Measurements from ENCODE around the gene EDN2.

Gene EDN2

GRCh38 chr1:41511239-41511540, 26.7 kb upstream of the EDN2 start:
- no peak for ATAC-seq
- TF ChIP-seq PPARA (CRISPR knock-in tag; IDR thresholded peaks at IDR 0.05; ENCODE audit: borderline replicate concordance) (no peak), PATZ1 (CRISPR knock-in tag; IDR thresholded peaks at IDR 0.05; ENCODE audit: borderline replicate concordance) (no peak), TOX (CRISPR knock-in tag; IDR thresholded peaks at IDR 0.05; ENCODE audit: borderline replicate concordance) (no peak), ZNF70 (CRISPR knock-in tag; IDR thresholded peaks at IDR 0.05) (no peak), GLIS3 (CRISPR knock-in tag; IDR thresholded peaks at IDR 0.05) (no peak), ARNTL (CRISPR knock-in tag; IDR thresholded peaks at IDR 0.05; ENCODE audit: borderline replicate concordance, low read depth) (no peak), ZNF565 (CRISPR knock-in tag; conservative IDR thresholded peaks at IDR 0.05; ENCODE audit: low read depth) (no peak), ZNF8 (CRISPR knock-in tag; IDR thresholded peaks at IDR 0.05) (no peak), BACH2 (CRISPR knock-in tag; IDR thresholded peaks at IDR 0.05; ENCODE audit: borderline replicate concordance) (no peak), ZFP3 (CRISPR knock-in tag; IDR thresholded peaks at IDR 0.05) (no peak), RARB (CRISPR knock-in tag; IDR thresholded peaks at IDR 0.05) (no peak), ZFP30 (CRISPR knock-in tag; IDR thresholded peaks at IDR 0.05) (no peak), ISL1 (CRISPR knock-in tag; IDR thresholded peaks at IDR 0.05) (no peak), TCF4 (CRISPR knock-in tag; IDR thresholded peaks at IDR 0.05; ENCODE audit: borderline replicate concordance) (no peak), CSRNP3 (CRISPR knock-in tag; IDR thresholded peaks at IDR 0.05) (no peak), CSDC2 (CRISPR knock-in tag; IDR thresholded peaks at IDR 0.05) (no peak)

GRCh38 chr1:41510531-41511238, 26.2 kb upstream of the EDN2 start:
- TF ChIP-seq POU6F1 (CRISPR knock-in tag; IDR thresholded peaks at IDR 0.05; ENCODE audit: borderline replicate concordance, low read depth) = no peak
- TF ChIP-seq TCF4 (CRISPR knock-in tag; IDR thresholded peaks at IDR 0.05; ENCODE audit: borderline replicate concordance) = no peak
- no peak for TF ChIP-seq ZNF8 (CRISPR knock-in tag; IDR thresholded peaks at IDR 0.05)
- TF ChIP-seq CSRNP3 (CRISPR knock-in tag; IDR thresholded peaks at IDR 0.05) = no peak
- no peak for TF ChIP-seq TOX (CRISPR knock-in tag; IDR thresholded peaks at IDR 0.05; ENCODE audit: borderline replicate concordance)
- no peak for TF ChIP-seq CSDC2 (CRISPR knock-in tag; IDR thresholded peaks at IDR 0.05)
- TF ChIP-seq SNAI2 (CRISPR knock-in tag; IDR thresholded peaks at IDR 0.05) = no peak
- no peak for TF ChIP-seq ARNTL (CRISPR knock-in tag; IDR thresholded peaks at IDR 0.05; ENCODE audit: borderline replicate concordance, low read depth)
- TF ChIP-seq OSR1 (CRISPR knock-in tag; IDR thresholded peaks at IDR 0.05) = no peak
- no peak for TF ChIP-seq ZC3H10 (CRISPR knock-in tag; IDR thresholded peaks at IDR 0.05)
- TF ChIP-seq BACH2 (CRISPR knock-in tag; IDR thresholded peaks at IDR 0.05; ENCODE audit: borderline replicate concordance) = no peak
- no peak for TF ChIP-seq CREB5 (CRISPR knock-in tag; IDR thresholded peaks at IDR 0.05; ENCODE audit: low read depth)
- TF ChIP-seq PATZ1 (CRISPR knock-in tag; IDR thresholded peaks at IDR 0.05; ENCODE audit: borderline replicate concordance) = no peak
- no peak for ATAC-seq

Data from SK-N-SH treated with all-trans-retinoic acid at 6 μM for 48 hours (cell line).